ENCODE measurements around the gene PLD1. TPM values are rescaled to one million over a fixed set of nuclear protein-coding genes. Genes with fewer than 3 reads are reported as not detected.

PLD1 gene
- total and polyA plus RNA-seq, 10 donors: 3.0 to 75.2 (median 54.0) TPM

DNA sequence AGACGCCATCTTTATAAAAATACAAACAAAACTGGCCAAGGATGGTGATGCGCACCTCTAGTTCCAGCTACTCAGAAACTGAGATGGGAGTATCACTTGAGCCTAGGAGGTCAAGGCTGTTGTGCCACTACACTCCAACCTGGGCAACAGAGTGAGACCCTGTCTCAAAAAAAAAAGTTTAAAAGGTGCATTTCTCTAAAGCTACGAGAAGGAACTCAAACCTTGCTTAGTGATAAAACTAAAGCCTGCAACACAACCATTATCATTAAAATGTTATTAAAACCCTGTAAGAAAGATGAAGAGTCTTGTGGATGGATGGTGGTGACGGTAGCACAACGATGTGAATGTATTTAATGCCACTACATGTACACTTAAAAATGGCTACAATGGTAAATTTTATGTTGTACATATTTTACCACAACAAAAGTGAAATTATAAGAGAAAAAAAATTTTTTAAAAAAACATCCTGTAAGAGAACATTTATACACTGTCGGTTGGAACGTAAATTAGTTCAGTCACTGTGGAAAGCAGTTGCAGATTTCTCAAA is 3.1 kb downstream of the PLD1 start:
- no peak for TF ChIP-seq POLR2A (IDR thresholded peaks at IDR 0.05)
- TF ChIP-seq, protein P1, sequence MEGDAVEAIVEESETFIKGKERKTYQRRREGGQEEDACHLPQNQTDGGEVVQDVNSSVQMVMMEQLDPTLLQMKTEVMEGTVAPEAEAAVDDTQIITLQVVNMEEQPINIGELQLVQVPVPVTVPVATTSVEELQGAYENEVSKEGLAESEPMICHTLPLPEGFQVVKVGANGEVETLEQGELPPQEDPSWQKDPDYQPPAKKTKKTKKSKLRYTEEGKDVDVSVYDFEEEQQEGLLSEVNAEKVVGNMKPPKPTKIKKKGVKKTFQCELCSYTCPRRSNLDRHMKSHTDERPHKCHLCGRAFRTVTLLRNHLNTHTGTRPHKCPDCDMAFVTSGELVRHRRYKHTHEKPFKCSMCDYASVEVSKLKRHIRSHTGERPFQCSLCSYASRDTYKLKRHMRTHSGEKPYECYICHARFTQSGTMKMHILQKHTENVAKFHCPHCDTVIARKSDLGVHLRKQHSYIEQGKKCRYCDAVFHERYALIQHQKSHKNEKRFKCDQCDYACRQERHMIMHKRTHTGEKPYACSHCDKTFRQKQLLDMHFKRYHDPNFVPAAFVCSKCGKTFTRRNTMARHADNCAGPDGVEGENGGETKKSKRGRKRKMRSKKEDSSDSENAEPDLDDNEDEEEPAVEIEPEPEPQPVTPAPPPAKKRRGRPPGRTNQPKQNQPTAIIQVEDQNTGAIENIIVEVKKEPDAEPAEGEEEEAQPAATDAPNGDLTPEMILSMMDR (IDR thresholded peaks at IDR 0.05 in 8 of 11, conservative IDR thresholded peaks at IDR 0.05 in 3 of 11): no peak
- Histone ChIP-seq H3K27ac (peak overlapping the region in 5 of 8 donors; percentile 0 to 66 (median 53)), H3K9me3 (no peaks in the 10 kb centered on the region), H3K27me3 (replicated peaks in 1 of 7) (peaks cover 0 to 21% (median 11%) of the 10 kb centered on the region in 7 donors), H3K4me1 (peaks cover 0 to 86% (median 53%) of the 10 kb centered on the region in 6 donors), H3K4me3 (no peak overlapping the region), H3K36me3 (no peaks in the 10 kb centered on the region)
- intact Hi-C loops (cut with DNase I; ENCODE audit: low total_unique reads): no loop called here
- WGBS, 5 donors: 87 to 94% (median 91%) methylated on average over 7 of the region's 7 CpGs
- DNase-seq: no peak

DNA sequence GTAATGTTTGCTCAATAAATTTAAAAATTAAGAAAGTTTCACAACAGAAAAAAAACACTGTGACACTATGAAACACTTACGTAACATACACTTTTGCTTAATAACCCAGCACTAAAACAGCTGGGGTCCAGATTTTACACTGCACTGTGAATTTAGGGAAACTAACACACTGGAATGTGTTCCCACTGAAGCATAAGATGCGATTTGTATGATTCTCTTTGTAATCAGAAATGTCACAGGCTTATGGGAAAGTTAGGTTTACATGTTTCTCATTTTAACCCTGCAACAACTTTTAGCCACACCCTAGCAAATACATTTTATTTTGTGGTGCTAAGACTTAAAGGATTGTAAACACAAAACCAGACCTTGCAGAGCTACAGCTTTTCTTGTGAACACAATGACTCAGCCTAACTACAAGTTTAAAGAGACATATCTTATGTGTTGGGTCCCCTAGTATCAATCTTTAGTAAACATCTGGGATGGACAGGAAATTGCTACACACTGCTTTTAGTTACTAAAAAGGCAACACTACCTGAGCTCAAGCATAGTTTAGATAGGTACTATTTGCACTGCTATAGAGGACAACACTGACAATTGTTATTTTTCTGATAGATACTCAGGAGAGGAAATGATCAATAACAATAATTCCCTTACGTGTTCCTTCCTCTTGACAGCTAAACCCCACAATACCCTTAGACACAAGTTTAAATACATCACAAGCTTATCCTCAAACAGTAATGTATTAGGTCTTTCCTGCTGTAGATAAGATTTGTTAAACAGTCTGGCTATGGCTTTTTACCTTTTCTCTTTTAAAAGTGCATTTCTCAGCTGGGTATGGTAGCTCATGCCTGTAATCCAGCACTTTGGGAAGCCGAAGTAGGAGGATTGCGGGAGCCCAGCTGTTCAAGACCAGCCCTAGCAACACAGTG is 3.8 kb downstream of the PLD1 start:
- 34 to 87% (median 67%) methylated on average over 5 of the region's 5 CpGs for WGBS, 5 donors
- H3K27ac ChIP-seq: peak overlapping the region in 5 of 8 donors; percentile 27 to 66 (median 53)
- intact Hi-C loops (cut with DNase I; ENCODE audit: low total_unique reads): no loop called here

DNA sequence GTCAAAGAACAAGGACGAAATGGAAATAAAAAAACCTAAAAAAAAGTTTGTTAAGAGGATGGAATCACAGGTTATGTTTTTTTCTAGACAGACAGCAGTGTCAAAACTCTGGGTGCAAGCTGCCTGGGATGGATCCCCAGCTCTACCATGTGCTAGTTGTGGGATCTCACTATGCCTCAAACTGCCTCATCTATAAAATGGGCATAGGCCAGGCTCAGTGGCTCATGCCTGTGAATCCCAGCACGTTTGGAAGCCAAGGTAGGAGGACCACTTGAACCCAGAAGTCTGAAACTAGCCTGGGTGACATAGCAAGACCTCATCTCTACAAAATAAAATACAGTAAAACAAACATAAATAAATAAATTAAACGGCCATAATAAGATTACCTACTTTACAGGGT is 4.6 kb downstream of the PLD1 start:
- 45 to 58% (median 50%) methylated on average over 3 of the region's 3 CpGs for WGBS, 5 donors
- intact Hi-C loops (cut with DNase I; ENCODE audit: low total_unique reads): no loop called here

More for the DNA sequence above, 3.8 kb downstream of the PLD1 start:
- Histone ChIP-seq H3K4me3 (no peak overlapping the region), H3K4me1 (peaks cover 0 to 87% (median 50%) of the 10 kb centered on the region in 6 donors), H3K9me3 (no peaks in the 10 kb centered on the region), H3K27me3 (replicated peaks in 1 of 7) (peaks cover 0 to 21% (median 11%) of the 10 kb centered on the region in 7 donors), H3K36me3 (no peaks in the 10 kb centered on the region)
- DNase-seq: no peak
- TF ChIP-seq POLR2AphosphoS5 (IDR thresholded peaks at IDR 0.05): no peak
- TF ChIP-seq, protein P1 (IDR thresholded peaks at IDR 0.05 in 8 of 11, conservative IDR thresholded peaks at IDR 0.05 in 3 of 11): no peak
- no peak for TF ChIP-seq POLR2A (IDR thresholded peaks at IDR 0.05)

More for the DNA sequence above, 4.6 kb downstream of the PLD1 start:
- Histone ChIP-seq H3K27ac (peak overlapping the region in 5 of 8 donors; percentile 27 to 66 (median 53)), H3K27me3 (replicated peaks in 1 of 7) (peaks cover 0 to 16% (median 11%) of the 10 kb centered on the region in 7 donors), H3K36me3 (no peaks in the 10 kb centered on the region), H3K4me3 (no peak overlapping the region), H3K4me1 (peaks cover 0 to 87% (median 47%) of the 10 kb centered on the region in 6 donors), H3K9me3 (no peaks in the 10 kb centered on the region)
- DNase-seq: no peak
- TF ChIP-seq, protein P1 (IDR thresholded peaks at IDR 0.05 in 8 of 11, conservative IDR thresholded peaks at IDR 0.05 in 3 of 11): no peak
- no peak for TF ChIP-seq POLR2AphosphoS5 (IDR thresholded peaks at IDR 0.05)
- no peak for TF ChIP-seq POLR2A (IDR thresholded peaks at IDR 0.05)
